ENCODE data around the gene ADAM15.

DNA sequence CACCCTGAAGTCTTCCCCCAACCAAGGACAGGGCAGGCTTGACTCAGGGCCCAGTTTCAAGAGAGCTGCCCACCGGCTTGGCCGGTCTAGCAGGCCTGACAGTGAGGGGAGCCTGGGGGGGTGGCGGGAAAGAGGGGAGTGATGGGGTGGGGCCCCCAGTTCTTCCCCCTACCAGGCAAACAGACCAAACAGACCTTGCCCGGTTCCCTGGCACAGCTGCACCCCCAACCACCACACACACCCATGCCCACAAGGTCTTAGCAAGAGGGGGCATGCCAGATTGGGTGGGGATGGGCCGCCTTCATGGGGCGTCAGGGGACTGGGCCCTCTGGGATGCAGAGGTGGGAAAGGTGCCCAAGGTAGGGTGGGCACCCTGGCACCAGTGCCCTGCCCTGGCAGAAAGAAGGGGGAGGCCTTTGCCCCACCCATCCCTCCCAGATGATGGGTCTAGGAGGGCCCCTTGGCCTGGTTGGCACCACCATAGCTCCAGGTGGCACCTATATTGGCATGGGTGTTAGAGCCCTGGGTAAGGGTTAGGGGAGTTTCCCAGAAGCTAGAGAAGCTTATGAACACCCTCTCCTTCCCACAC lies 39.6 kb upstream of the ADAM15 start:
- no peak for TF ChIP-seq POLR2A (IDR thresholded peaks at IDR 0.05; ENCODE audit: extremely low read depth, insufficient read length)
- TF ChIP-seq, protein P1, sequence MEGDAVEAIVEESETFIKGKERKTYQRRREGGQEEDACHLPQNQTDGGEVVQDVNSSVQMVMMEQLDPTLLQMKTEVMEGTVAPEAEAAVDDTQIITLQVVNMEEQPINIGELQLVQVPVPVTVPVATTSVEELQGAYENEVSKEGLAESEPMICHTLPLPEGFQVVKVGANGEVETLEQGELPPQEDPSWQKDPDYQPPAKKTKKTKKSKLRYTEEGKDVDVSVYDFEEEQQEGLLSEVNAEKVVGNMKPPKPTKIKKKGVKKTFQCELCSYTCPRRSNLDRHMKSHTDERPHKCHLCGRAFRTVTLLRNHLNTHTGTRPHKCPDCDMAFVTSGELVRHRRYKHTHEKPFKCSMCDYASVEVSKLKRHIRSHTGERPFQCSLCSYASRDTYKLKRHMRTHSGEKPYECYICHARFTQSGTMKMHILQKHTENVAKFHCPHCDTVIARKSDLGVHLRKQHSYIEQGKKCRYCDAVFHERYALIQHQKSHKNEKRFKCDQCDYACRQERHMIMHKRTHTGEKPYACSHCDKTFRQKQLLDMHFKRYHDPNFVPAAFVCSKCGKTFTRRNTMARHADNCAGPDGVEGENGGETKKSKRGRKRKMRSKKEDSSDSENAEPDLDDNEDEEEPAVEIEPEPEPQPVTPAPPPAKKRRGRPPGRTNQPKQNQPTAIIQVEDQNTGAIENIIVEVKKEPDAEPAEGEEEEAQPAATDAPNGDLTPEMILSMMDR (IDR thresholded peaks at IDR 0.05; ENCODE audit: low read depth, low read length) = no peak
